Ishikawa (cell line): ENCODE results near the gene METTL27.

Source experiments
- CEBPB ChIP-seq: IDR thresholded peaks from 2 replicates; pipeline ENCODE4 v1.6.1; 2012
- CREB1 ChIP-seq: IDR thresholded peaks from 2 replicates; pipeline ENCODE4 v1.6.1; 2012; ENCODE audit warnings: low read depth
- EGR1 ChIP-seq: IDR thresholded peaks from 2 replicates; pipeline ENCODE4 v1.6.1; 2012
- TAF1 ChIP-seq: IDR thresholded peaks from 2 replicates; pipeline ENCODE4 v1.6.1; 2012; ENCODE audit warnings: low read depth, mild to moderate bottlenecking
- TCF12 ChIP-seq: IDR thresholded peaks from 2 replicates; pipeline ENCODE4 v1.6.1; 2012; ENCODE audit warnings: low read depth
- YY1 ChIP-seq: IDR thresholded peaks from 2 replicates; pipeline ENCODE4 v1.6.1; 2012; ENCODE audit warnings: low read depth
- ZBTB7A ChIP-seq: IDR thresholded peaks from 2 replicates; pipeline ENCODE4 v1.6.1; 2012; ENCODE audit warnings: low read depth

GRCh38 chr7:73810998-73811360 lies 31.3 kb downstream of the METTL27 start:
- no peak for TF ChIP-seq CREB1
- no peak for TF ChIP-seq ZBTB7A
- no peak for TF ChIP-seq TAF1
- no peak for TF ChIP-seq YY1
- TF ChIP-seq CEBPB: no peak
- TF ChIP-seq TCF12: no peak
- TF ChIP-seq EGR1: no peak
